HG02885 (cell line): Measurements from ENCODE around the gene DNAJA3.
A peak's percentile ranks its signal among the peaks of the same experiment; 100 is the strongest.

Experiments used
- ATAC-seq: cut with Tn5 transposase; IDR thresholded peaks from one replicate; pipeline ENCODE4 v1.9.1; 2021; ENCODE audit warnings: mild to moderate bottlenecking; ENCODE audit not compliant: unreplicated experiment, poor library complexity

Gene DNAJA3

GRCh38 chr16:4467916-4468315, 42.2 kb downstream of the DNAJA3 start:
- ATAC-seq: no peak

GRCh38 chr16:4468972-4469371, 43.3 kb downstream of the DNAJA3 start:
- ATAC-seq: no peak

GRCh38 chr16:4471869-4472268, 46.2 kb downstream of the DNAJA3 start:
- ATAC-seq: no peak

- ATAC-seq: no peak
Measured at GRCh38 chr16:4472880-4473279, 47.2 kb downstream of the DNAJA3 start.

GRCh38 chr16:4474192-4474961, 48.7 kb downstream of the DNAJA3 start, which contains the start of gene NMRAL1:
Gene NMRAL1, minus strand, starts transcription at chr16:4474625. Its CDS starts 493 bp downstream, at chr16:4474132.
- ATAC-seq: peak; percentile 40

- peak; percentile 84 for ATAC-seq
Measured at GRCh38 chr16:4475880-4476788, 50.5 kb downstream of the DNAJA3 start, which contains the start of gene HMOX2. Gene HMOX2, plus strand, starts transcription at chr16:4476398. Its CDS starts 29,127 bp downstream, at chr16:4505525.

- no peak for ATAC-seq
Measured at GRCh38 chr16:4477966-4478365, 52.3 kb downstream of the DNAJA3 start.

GRCh38 chr16:4481526-4481925, 55.9 kb downstream of the DNAJA3 start:
- ATAC-seq: no peak

GRCh38 chr16:4481963-4482362, 56.3 kb downstream of the DNAJA3 start:
- ATAC-seq: no peak

- ATAC-seq: no peak
Measured at GRCh38 chr16:4486126-4486893, 60.6 kb downstream of the DNAJA3 start.

GRCh38 chr16:4487955-4488498, 62.4 kb downstream of the DNAJA3 start:
- no peak for ATAC-seq

- no peak for ATAC-seq
Measured at GRCh38 chr16:4488499-4488967, 62.9 kb downstream of the DNAJA3 start.

- ATAC-seq: no peak
Measured at GRCh38 chr16:4489030-4489429, 63.4 kb downstream of the DNAJA3 start.

- ATAC-seq: no peak
Measured at GRCh38 chr16:4491898-4492297, 66.2 kb downstream of the DNAJA3 start.

- ATAC-seq: no peak
Measured at GRCh38 chr16:4494746-4495490, 69.2 kb downstream of the DNAJA3 start.

- ATAC-seq: no peak
Measured at GRCh38 chr16:4495766-4496165, 70.1 kb downstream of the DNAJA3 start.

GRCh38 chr16:4496305-4496704, 70.6 kb downstream of the DNAJA3 start:
- ATAC-seq: no peak

- ATAC-seq: no peak
Measured at GRCh38 chr16:4498546-4499195, 73.0 kb downstream of the DNAJA3 start.

- ATAC-seq: no peak
Measured at GRCh38 chr16:4499196-4499555, 73.5 kb downstream of the DNAJA3 start.
